Hepatocyte (in vitro differentiated cells): Measurements from ENCODE around the gene UGT1A4. TPM values are rescaled to one million over a fixed set of nuclear protein-coding genes. Genes with fewer than 3 reads are reported as not detected.

Experiments used
- DNase-seq: peaks from one replicate; pipeline ENCODE4 v3.0.0-alpha.2; 2016; ENCODE audit warnings: low spot score
- H2AFZ ChIP-seq: fragments of 200-600 bp; sonication (generic); 2 replicates; pipeline ENCODE4 v1.6.0; 2016; ENCODE audit warnings: antibody characterized with exemption, mild to moderate bottlenecking
- H3K27ac ChIP-seq: fragments of 200-600 bp; sonication (generic); 2 replicates; pipeline ENCODE4 v1.5.1; 2016; ENCODE audit warnings: mild to moderate bottlenecking
- H3K27me3 ChIP-seq: fragments of 200-600 bp; sonication (generic); 2 replicates; pipeline ENCODE4 v1.6.1; 2016
- H3K36me3 ChIP-seq: fragments of 200-600 bp; sonication (generic); replicated peaks from 2 replicates; pipeline ENCODE4 v1.5.1; 2016; ENCODE audit warnings: low read depth; ENCODE audit not compliant: insufficient read depth
- H3K4me1 ChIP-seq: fragments of 200-600 bp; sonication (generic); 2 replicates; pipeline ENCODE4 v1.5.1; 2016; ENCODE audit warnings: mild to moderate bottlenecking, moderate library complexity; ENCODE audit not compliant: insufficient read depth
- H3K4me2 ChIP-seq: fragments of 200-600 bp; sonication (generic); 2 replicates; pipeline ENCODE4 v1.6.0; 2016
- H3K4me3 ChIP-seq: fragments of 200-600 bp; sonication (generic); 2 replicates; pipeline ENCODE4 v1.5.1; 2016; ENCODE audit warnings: mild to moderate bottlenecking
- H3K79me2 ChIP-seq: fragments of 200-600 bp; sonication (generic); 2 replicates; pipeline ENCODE4 v1.6.0; 2017; ENCODE audit warnings: mild to moderate bottlenecking
- H3K9me2 ChIP-seq: fragments of 200-600 bp; sonication (generic); replicated peaks from 2 replicates; pipeline ENCODE4 v1.6.0; 2017; ENCODE audit warnings: mild to moderate bottlenecking; ENCODE audit not compliant: insufficient read depth
- H3K9me3 ChIP-seq: fragments of 200-600 bp; sonication (generic); 2 replicates; pipeline ENCODE4 v1.5.1; 2016; ENCODE audit warnings: low read depth, mild to moderate bottlenecking
- H4K20me1 ChIP-seq: fragments of 200-600 bp; sonication (generic); 2 replicates; pipeline ENCODE4 v1.6.0; 2016; ENCODE audit warnings: mild to moderate bottlenecking; ENCODE audit not compliant: insufficient read depth, poor library complexity, severe bottlenecking
- CTCF ChIP-seq: fragments of 200-600 bp; sonication (generic); IDR thresholded peaks from 2 replicates; pipeline ENCODE4 v1.5.1; 2016; ENCODE audit warnings: antibody characterized with exemption, mild to moderate bottlenecking; ENCODE audit not compliant: poor library complexity
- EZH2 ChIP-seq: fragments of 200-600 bp; sonication (generic); IDR thresholded peaks from 2 replicates; pipeline ENCODE4 v1.6.1; 2016; ENCODE audit warnings: antibody characterized with exemption, mild to moderate bottlenecking, borderline replicate concordance
- EZH2phosphoT487 ChIP-seq: fragments of 200-600 bp; sonication (generic); IDR thresholded peaks from one replicate; pipeline ENCODE4 v1.6.1; 2018; ENCODE audit warnings: antibody characterized with exemption, mild to moderate bottlenecking, low read depth, moderate library complexity; ENCODE audit not compliant: unreplicated experiment, severe bottlenecking
- WGBS: methylation state at CpG from one replicate; pipeline ENCODE4 v1.1.6; 2016; ENCODE audit warnings: low lambda C conversion rate; ENCODE audit errors: missing lambda C conversion rate; 5-methylcytosine and 5-hydroxymethylcytosine counted together
- polyA plus RNA-seq: library from polyadenylated mRNA; unstranded; fragments of >200 nt; fragmentation: Nextera tagmentation; extraction: Ambion mirVana; gene quantifications from 2 replicates; pipeline ENCODE4 v1.2.1, GENCODE V29; 2016
- total RNA-seq: library from RNA; depleted of rRNA; stranded (reverse); fragments of >200 nt; gene quantifications from 2 replicates; pipeline ENCODE4 v1.2.3, GENCODE V29; 2014

Gene UGT1A4
- total RNA-seq, result not detected in 2 replicates
- polyA plus RNA-seq, result not detected in 2 replicates

- H4K20me1 ChIP-seq, result no peaks in the 10 kb centered on the region
- H2AFZ ChIP-seq, result no peak within 1 kb of the TSS
- no peaks in the 10 kb centered on the region for H3K9me2 ChIP-seq
- no peaks in the 10 kb centered on the region for H3K79me2 ChIP-seq
- no peaks in the 10 kb centered on the region for H3K36me3 ChIP-seq
- H3K4me1 ChIP-seq, result no peaks in the 10 kb centered on the region
- 87% methylated on average over 7 of the region's 7 CpGs for WGBS
- no peak within 1 kb of the TSS for H3K27ac ChIP-seq
- H3K4me3 ChIP-seq, result no peak within 1 kb of the TSS
- H3K9me3 ChIP-seq, result no peaks in the 10 kb centered on the region
- H3K4me2 ChIP-seq, result no peak within 1 kb of the TSS
- H3K27me3 ChIP-seq, result no peaks in the 10 kb centered on the region
- DNase-seq, result no peak
- no peak for TF ChIP-seq EZH2phosphoT487
- TF ChIP-seq CTCF, result no peak
- TF ChIP-seq EZH2, result no peak
These were observed at the start of gene UGT1A4 for GRCh38 chr2:233718552-233718951. Gene UGT1A4, plus strand, starts transcription at chr2:233718736. Its CDS starts 85 bp downstream, at chr2:233718821.

- H3K4me1 ChIP-seq, result no peaks in the 10 kb centered on the region
- H3K27me3 ChIP-seq, result no peaks in the 10 kb centered on the region
- no peak for DNase-seq
- no peak for TF ChIP-seq EZH2phosphoT487
- TF ChIP-seq CTCF, result no peak
- H3K4me2 ChIP-seq, result no peak within 1 kb of the TSS
- WGBS, result 89% methylated on average over 5 of the region's 5 CpGs
- no peak within 1 kb of the TSS for H3K4me3 ChIP-seq
- no peaks in the 10 kb centered on the region for H3K9me2 ChIP-seq
- H4K20me1 ChIP-seq, result no peaks in the 10 kb centered on the region
- no peaks in the 10 kb centered on the region for H3K36me3 ChIP-seq
- H3K9me3 ChIP-seq, result no peaks in the 10 kb centered on the region
- no peak within 1 kb of the TSS for H3K27ac ChIP-seq
- no peaks in the 10 kb centered on the region for H3K79me2 ChIP-seq
- no peak within 1 kb of the TSS for H2AFZ ChIP-seq
These were observed 47.0 kb upstream of the UGT1A4 start, which contains the start of gene UGT1A9 for GRCh38 chr2:233671290-233672161. Gene UGT1A9, plus strand, starts transcription at chr2:233671898. Its CDS starts 37 bp downstream, at chr2:233671935.

GRCh38 chr2:233672886-233673285 is 45.6 kb upstream of the UGT1A4 start:
- no peak overlapping the region for H2AFZ ChIP-seq
- no peak for TF ChIP-seq EZH2
- no peak for TF ChIP-seq CTCF
- TF ChIP-seq EZH2phosphoT487, result no peak
- H3K4me1 ChIP-seq, result no peaks in the 10 kb centered on the region
- no peaks in the 10 kb centered on the region for H4K20me1 ChIP-seq
- H3K27ac ChIP-seq, result no peak overlapping the region
- no peaks in the 10 kb centered on the region for H3K36me3 ChIP-seq
- no peak overlapping the region for H3K4me2 ChIP-seq
- H3K27me3 ChIP-seq, result no peaks in the 10 kb centered on the region
- no peaks in the 10 kb centered on the region for H3K79me2 ChIP-seq
- no peaks in the 10 kb centered on the region for H3K9me3 ChIP-seq
- H3K9me2 ChIP-seq, result no peaks in the 10 kb centered on the region
- H3K4me3 ChIP-seq, result no peak overlapping the region
- 94% methylated on average over 3 of the region's 3 CpGs for WGBS
- DNase-seq, result no peak
